GM20000 (cell line): ENCODE measurements around the gene COL13A1.

Experiments
- DNase-seq: peaks from one replicate; pipeline ENCODE4 v3.0.0; 2012; ENCODE audit warnings: low spot score
- TF ChIP-seq, protein P1 (sequence below): IDR thresholded peaks from 2 replicates; pipeline ENCODE4 v1.5.1; 2012; ENCODE audit warnings: mild to moderate bottlenecking, control low read depth; ENCODE audit errors: extremely low read depth, missing control alignments

The COL13A1 gene

DNA sequence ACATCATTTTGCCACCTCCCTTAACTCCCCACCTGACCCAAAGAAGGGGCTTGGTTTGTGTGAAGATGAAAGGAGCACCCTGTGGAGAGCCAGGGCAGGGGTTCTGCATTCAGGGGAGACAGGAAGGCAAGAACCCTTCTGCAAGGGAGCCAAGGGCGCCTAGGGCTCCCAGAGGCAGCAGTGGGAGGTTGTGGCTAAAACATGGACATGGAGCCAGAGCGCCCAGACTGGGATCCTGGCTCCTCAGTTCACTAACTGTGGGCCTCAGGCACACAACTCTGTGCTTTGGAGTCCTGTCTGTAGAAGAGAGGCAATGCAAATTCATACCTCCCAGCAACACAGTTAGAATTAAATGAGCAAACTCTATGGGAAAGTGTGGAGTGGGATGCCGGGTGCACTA is 127.9 kb downstream of the COL13A1 start:
- DNase-seq, result no peak
- TF ChIP-seq, protein P1, sequence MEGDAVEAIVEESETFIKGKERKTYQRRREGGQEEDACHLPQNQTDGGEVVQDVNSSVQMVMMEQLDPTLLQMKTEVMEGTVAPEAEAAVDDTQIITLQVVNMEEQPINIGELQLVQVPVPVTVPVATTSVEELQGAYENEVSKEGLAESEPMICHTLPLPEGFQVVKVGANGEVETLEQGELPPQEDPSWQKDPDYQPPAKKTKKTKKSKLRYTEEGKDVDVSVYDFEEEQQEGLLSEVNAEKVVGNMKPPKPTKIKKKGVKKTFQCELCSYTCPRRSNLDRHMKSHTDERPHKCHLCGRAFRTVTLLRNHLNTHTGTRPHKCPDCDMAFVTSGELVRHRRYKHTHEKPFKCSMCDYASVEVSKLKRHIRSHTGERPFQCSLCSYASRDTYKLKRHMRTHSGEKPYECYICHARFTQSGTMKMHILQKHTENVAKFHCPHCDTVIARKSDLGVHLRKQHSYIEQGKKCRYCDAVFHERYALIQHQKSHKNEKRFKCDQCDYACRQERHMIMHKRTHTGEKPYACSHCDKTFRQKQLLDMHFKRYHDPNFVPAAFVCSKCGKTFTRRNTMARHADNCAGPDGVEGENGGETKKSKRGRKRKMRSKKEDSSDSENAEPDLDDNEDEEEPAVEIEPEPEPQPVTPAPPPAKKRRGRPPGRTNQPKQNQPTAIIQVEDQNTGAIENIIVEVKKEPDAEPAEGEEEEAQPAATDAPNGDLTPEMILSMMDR, result no peak

DNA sequence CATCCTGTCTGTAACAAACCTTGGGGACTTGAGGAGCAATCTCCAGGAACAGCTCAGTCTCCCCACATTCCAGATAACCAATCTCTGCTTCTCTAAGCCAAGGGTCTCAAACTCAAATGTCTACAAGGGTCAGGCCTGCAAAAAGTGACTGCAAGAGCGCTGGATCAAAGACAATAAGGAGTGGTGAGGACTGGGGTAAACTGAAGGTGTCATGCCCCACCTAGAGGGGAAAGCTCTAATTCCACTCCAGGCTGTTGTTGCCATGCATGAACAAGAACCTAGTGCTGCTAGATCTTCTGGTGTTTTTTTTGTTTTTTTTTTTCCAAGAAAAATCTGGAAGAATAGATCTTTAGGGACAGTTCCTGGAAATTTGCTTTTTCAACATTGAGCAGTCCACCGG is 133.1 kb downstream of the COL13A1 start:
- TF ChIP-seq, protein P1, result no peak
- no peak for DNase-seq

DNA sequence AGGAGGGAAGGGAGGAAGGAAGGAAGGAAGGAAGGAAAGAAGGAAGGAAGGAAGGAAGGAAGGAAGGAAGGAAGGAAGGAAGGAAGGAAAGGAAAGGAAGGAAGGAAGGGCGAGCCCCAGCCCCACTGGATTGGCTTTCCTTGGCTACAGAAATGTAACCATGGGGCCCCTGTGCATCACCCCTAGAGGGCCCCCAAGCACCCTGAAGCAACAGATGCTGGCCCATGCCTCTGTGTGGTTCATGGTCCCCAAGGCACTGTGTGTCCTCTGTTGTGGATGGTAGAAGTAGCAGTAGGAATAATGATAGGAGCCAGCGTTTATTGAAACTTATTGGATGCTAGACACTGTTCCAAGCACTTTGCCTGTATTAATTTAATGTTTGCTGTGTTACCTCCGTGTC is 134.4 kb downstream of the COL13A1 start:
- peak; percentile 54 for DNase-seq
- TF ChIP-seq, protein P1, result peak; percentile 22

DNA sequence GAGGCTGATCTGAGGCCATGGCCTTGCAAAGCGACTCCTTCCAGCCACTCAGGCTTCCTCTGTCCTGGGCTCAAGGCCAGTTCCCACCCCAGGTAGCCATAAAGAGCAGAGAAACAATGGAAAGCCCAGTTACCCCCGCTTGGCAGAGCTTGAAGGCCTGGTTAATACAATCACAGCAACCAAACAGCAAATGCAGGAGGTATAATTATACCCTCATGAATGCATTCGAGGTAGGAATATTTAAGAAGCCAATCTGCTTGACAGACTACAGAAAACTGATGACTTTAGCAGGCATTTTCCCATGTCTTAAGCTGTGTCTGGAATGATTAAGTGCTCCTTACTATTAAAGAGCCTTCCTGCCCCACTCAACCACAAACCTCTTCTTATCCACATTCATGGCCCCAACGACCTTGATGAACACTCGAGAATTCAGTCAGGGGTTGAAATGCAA is 136.9 kb downstream of the COL13A1 start:
- DNase-seq, result no peak

DNA sequence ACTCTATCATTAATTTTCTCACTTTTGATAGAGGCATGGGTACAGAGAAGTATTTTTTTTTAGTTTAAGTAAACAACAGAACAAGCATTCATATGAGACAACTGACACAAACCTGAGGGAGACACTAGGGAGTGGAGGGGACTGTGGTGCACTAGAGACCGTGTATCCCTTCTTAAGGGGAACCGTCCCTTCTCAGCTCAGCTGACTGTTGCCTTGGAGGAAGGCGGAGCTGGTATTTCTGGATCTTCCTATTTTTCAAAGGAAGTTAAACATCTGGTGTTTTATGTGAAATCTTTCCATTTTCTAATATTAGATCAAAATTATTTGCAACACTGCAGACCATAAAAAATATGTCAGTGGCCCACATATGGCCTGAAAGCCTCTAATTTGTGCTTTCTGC is 137.4 kb downstream of the COL13A1 start:
- TF ChIP-seq, protein P1, result no peak
- DNase-seq, result no peak

More for the DNA sequence above, 136.9 kb downstream of the COL13A1 start:
- TF ChIP-seq, protein P1, result no peak

DNA sequence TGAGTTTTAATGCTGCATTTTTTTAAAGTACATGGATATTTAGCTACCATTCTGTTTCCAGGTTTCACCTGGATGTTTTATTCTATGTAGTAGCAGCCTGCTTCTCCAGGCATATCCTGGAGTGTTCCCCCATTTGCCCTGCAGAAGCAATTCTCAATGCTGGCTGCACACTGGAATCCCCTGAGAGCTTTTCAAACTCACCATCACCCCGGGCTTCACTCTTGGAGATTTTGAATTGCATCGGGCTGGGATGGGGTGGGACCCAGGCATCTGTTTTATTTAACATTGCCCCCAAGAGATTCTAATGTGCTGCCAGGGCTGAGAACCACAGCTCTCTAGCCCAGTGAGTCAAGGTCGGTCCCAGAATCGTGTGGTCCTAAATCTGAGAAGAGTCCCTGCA is 137.8 kb downstream of the COL13A1 start:
- TF ChIP-seq, protein P1, result no peak

DNA sequence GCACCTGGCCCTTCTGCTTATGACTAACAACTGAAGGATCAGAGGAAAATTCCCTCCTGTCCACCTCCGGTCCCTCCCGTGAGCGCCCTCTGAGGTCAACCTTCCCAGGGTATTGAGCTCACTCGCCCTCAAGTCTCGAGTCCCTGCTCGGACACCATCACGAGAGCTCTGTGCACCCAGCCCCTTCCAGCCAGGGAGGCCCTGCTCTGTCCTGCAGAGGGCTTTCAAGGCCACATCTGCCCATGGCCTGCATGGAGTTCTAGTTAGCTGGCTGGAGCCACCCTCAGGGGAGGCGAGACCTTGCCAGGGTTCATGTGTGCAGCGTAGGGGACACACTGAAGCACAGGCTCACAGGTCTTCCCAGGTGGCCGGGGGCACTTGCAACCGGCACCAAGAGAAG is 140.0 kb downstream of the COL13A1 start:
- DNase-seq, result no peak
- TF ChIP-seq, protein P1, result no peak

More for the DNA sequence above, 137.8 kb downstream of the COL13A1 start:
- no peak for DNase-seq
